Thoracic aorta (tissue), 2 donors: Measurements from ENCODE around the gene ZBTB38. TPM values are rescaled to one million over a fixed set of nuclear protein-coding genes. Genes with fewer than 3 reads are reported as not detected.

ENCODE experiments used
- ATAC-seq: fragments of 150-250 bp; one replicate; pipeline ENCODE4 v1.8.0; 2017; ENCODE audit warnings: low read depth; ENCODE audit not compliant: insufficient number of reproducible peaks, low FRiP score
- DNase-seq: peaks from one replicate; pipeline ENCODE4 v3.0.0-alpha.2; 2020; ENCODE audit warnings: low spot score
- H3K27ac ChIP-seq, 2 donors: fragments of 200-600 bp; sonication (generic); 1 replicate in 1 of 2; 2 replicates in 1 of 2; pipeline ENCODE4 v1.5.1; 2016; ENCODE audit warnings: mild to moderate bottlenecking in 2 of 2, moderate library complexity in 2 of 2
- H3K27me3 ChIP-seq: fragments of 200-600 bp; sonication (generic); replicated peaks from 2 replicates; pipeline ENCODE4 v1.6.0; 2016; ENCODE audit warnings: mild to moderate bottlenecking; ENCODE audit not compliant: insufficient read depth
- H3K36me3 ChIP-seq: fragments of 200-600 bp; sonication (generic); one replicate; pipeline ENCODE4 v1.5.1; 2016
- H3K4me1 ChIP-seq, 2 donors: fragments of 200-600 bp; sonication (generic); 1 replicate in 1 of 2; 2 replicates in 1 of 2; pipeline versions ENCODE4 v1.5.1 to v1.6.0; 2016; ENCODE audit warnings: low read depth in 2 of 2, mild to moderate bottlenecking in 1 of 2; ENCODE audit not compliant: control insufficient read depth in 1 of 2
- H3K4me3 ChIP-seq: fragments of 200-600 bp; sonication (generic); 2 replicates; pipeline ENCODE4 v1.5.1; 2016; ENCODE audit warnings: mild to moderate bottlenecking
- H3K9me3 ChIP-seq: fragments of 200-600 bp; sonication (generic); 2 replicates; pipeline ENCODE4 v1.5.1; 2016
- total RNA-seq, 2 donors: library from RNA; depleted of rRNA; stranded (reverse); fragments of >200 nt; gene quantifications; one replicate each; pipeline versions ENCODE4 v1.1.0 to v1.2.3, GENCODE V29; 2016
- TF ChIP-seq, protein P1 (sequence below): fragments of 200-600 bp; sonication (generic); IDR thresholded peaks from one replicate; pipeline ENCODE4 v1.5.1; 2019; ENCODE audit warnings: antibody characterized with exemption

Gene ZBTB38
- total RNA-seq, 2 donors from 2014 or later: 169 to 215 TPM

DNA sequence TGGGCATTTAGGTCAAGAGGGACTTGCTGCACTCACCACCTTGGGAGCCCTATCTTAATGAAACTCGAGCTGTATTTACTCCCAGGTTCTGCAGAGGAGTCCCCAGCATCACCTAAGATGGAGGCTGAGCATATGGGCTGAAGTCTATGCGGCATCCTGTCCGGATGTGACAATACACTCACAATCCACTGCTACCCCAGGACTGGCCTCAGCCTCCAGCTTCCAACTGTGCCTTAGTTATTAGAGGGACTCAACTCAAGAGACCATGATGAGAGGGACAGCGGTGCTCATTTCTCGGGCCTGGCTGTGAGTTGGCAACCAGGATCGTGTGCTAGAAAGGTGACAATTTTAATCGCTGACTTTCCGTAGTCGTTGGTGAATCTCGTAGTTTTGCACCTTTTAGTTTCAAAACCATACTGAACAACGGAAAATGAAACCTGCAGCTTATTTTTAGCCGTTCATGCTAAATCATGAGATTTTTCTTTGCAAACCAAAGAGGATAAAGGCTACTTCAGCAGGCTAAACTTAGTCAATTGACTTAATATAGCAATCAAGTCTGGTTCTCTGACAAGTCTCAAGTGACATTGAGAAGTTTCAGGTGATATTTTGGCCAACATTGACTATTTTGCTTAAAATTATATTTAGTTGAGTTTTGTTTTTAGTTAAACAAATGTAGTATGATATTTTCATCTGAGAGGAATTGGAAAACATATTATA lies 11.1 kb downstream of the ZBTB38 start:
- DNase-seq (no peak), ATAC-seq (no peak)
- Histone ChIP-seq H3K9me3 (no peaks in the 10 kb centered on the region), H3K4me3 (no peak overlapping the region), H3K36me3 (peaks cover 3% of the 10 kb centered on the region), H3K4me1 (peaks cover 6 to 21% of the 10 kb centered on the region in 2 donors), H3K27me3 (no peaks in the 10 kb centered on the region), H3K27ac (peak overlapping the region in 1 of 2 donors; percentile 5)
- TF ChIP-seq, protein P1, sequence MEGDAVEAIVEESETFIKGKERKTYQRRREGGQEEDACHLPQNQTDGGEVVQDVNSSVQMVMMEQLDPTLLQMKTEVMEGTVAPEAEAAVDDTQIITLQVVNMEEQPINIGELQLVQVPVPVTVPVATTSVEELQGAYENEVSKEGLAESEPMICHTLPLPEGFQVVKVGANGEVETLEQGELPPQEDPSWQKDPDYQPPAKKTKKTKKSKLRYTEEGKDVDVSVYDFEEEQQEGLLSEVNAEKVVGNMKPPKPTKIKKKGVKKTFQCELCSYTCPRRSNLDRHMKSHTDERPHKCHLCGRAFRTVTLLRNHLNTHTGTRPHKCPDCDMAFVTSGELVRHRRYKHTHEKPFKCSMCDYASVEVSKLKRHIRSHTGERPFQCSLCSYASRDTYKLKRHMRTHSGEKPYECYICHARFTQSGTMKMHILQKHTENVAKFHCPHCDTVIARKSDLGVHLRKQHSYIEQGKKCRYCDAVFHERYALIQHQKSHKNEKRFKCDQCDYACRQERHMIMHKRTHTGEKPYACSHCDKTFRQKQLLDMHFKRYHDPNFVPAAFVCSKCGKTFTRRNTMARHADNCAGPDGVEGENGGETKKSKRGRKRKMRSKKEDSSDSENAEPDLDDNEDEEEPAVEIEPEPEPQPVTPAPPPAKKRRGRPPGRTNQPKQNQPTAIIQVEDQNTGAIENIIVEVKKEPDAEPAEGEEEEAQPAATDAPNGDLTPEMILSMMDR: no peak

DNA sequence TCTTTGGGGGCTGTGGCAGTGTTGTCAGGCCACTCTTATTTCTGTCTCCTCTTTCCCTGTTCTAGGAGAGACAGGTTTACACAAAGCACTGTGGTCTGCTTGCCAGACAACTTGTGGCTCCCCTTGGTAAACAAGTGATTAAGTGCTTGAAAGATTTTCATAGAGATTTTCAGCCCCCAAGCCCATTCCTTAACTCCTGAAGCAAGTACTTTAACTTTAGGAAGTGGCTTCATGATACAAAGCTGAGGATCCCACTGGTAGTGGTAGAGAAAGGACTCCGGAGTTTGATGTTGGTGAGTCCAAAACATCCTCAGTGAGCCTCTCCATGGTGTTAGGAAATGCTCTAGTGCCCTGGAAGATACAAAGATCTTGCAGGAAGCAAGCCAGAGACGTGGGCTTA lies 12.0 kb downstream of the ZBTB38 start:
- ATAC-seq: no peak
- Histone ChIP-seq H3K4me3 (no peak overlapping the region), H3K27me3 (no peaks in the 10 kb centered on the region), H3K9me3 (no peaks in the 10 kb centered on the region), H3K27ac (peak overlapping the region in 1 of 2 donors; percentile 5), H3K4me1 (peaks cover 13 to 28% of the 10 kb centered on the region in 2 donors), H3K36me3 (peaks cover 3% of the 10 kb centered on the region)
- no peak for DNase-seq
- TF ChIP-seq, protein P1: no peak

DNA sequence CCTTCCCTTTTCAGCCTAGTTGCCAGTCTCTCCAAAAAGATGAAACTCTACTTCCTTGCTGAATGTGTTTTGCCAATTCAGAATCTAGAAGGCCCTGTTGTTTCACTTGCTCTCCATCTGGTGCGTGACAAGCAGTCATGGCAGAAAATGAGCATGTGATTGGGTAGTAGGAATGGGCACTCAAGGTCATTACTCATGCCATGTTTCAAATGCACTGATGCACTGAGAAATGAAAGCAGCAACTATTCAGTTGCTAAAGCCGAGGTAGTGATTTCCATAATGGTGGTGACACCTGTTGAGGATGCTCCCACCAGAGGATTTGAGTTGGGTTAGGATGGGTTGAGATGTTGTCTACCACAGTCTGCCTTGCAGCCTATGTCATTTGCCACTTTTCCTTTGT lies 12.7 kb downstream of the ZBTB38 start:
- no peak for ATAC-seq
- Histone ChIP-seq H3K9me3 (no peaks in the 10 kb centered on the region), H3K27me3 (no peaks in the 10 kb centered on the region), H3K4me3 (no peak overlapping the region), H3K36me3 (peaks cover 3% of the 10 kb centered on the region), H3K4me1 (peaks cover 15 to 35% of the 10 kb centered on the region in 2 donors), H3K27ac (no peak overlapping the region)
- DNase-seq: no peak
- TF ChIP-seq, protein P1: no peak

DNA sequence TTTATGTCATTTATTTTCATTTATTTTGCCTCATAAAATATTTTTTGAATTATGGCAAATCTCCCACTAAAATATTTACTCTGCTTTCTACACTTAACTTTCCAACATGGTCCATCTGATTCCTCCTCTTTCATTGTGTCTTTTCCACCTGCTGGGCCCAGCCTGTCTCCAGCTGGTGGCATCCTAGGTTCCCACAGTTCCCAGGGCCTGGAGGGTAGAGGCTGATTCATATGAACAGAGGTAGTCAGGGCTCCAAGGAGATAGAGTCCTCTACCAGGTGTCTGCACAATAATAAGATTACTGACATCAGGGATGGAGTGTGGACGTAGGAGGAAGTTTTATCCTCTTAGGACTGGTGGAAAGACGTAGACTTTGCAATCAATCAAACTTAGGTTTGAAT lies 14.3 kb downstream of the ZBTB38 start:
- Histone ChIP-seq H3K36me3 (peaks cover 3% of the 10 kb centered on the region), H3K4me3 (no peak overlapping the region), H3K4me1 (peaks cover 19 to 43% of the 10 kb centered on the region in 2 donors), H3K9me3 (no peaks in the 10 kb centered on the region), H3K27ac (peak overlapping the region; percentile 56 to 68), H3K27me3 (no peaks in the 10 kb centered on the region)
- TF ChIP-seq, protein P1: no peak
- DNase-seq (no peak), ATAC-seq (no peak)

DNA sequence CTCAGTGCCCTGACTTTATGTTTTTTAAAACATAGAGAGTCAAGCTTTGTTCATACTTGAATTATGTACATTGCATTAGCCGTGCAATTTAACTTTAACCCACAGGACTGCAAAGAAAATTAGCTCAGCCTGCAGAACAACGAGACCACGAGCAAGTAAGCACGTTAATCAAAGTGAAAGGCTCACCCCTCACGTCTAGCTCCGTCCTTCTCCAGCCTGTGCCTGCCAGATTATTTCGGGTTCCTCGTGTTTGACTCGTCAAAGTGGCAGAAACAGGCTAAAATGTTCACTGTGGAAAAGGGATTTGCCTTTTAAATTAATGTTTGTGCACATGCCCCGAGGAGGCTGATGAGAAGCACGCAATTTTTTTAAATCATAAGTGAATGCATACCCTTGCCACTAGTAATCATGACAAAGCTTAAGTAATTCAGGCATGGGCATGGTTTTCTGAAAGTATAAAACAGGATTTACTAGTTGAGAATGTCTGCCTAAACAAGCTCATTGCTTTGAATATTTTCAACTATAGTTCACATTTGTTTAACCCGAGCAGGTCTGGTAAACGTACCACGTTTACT lies 15.3 kb downstream of the ZBTB38 start:
- peaks cover 25 to 52% of the 10 kb centered on the region in 2 donors for H3K4me1 ChIP-seq
- peak overlapping the region; percentile 56 to 68 for H3K27ac ChIP-seq
- peak overlapping the region; percentile 46 for H3K4me3 ChIP-seq
- no peaks in the 10 kb centered on the region for H3K36me3 ChIP-seq
- ATAC-seq (no peak), DNase-seq (no peak)
- H3K9me3 ChIP-seq: no peaks in the 10 kb centered on the region
- TF ChIP-seq, protein P1: no peak
- H3K27me3 ChIP-seq: no peaks in the 10 kb centered on the region
